ENCODE measurements around the gene CCDC190.

The CCDC190 gene

DNA sequence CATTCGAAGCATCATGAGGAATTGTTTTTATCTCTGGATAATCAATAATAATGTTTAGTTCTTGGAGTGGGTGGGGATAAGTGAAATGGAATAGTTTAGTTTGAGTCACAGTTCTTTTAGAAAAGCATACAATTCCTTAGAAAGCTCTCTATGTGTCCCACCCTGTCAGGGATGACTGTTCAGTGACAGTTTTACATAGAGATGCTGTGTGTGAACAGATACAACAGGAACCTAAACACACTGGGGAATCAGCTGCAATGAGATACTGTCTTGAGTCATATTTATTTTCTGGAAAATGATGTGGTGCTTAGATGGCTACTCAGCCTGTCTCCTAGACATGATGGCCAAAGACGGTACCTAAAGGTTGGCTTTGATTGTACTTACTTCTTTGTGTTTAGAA is 25.7 kb upstream of the CCDC190 start:
- no peaks in the 10 kb centered on the region for H3K27me3 ChIP-seq (ENCODE audit: low read length)
- H3K4me3 ChIP-seq (ENCODE audit: insufficient read depth, low read length, poor library complexity, severe bottlenecking): no peak overlapping the region
- H3K79me2 ChIP-seq (ENCODE audit: insufficient read depth, low read length): no peaks in the 10 kb centered on the region
- no peak overlapping the region for H3K4me2 ChIP-seq (ENCODE audit: low read depth, low read length, poor library complexity, severe bottlenecking)
- no peak overlapping the region for H2AFZ ChIP-seq (ENCODE audit: low read depth, low read length, severe bottlenecking)
- H3K9me2 ChIP-seq (replicated peaks; ENCODE audit: insufficient read depth, low read length): no peaks in the 10 kb centered on the region
- H3K36me3 ChIP-seq (ENCODE audit: low read length): no peaks in the 10 kb centered on the region
- no peak overlapping the region for H3K9ac ChIP-seq (ENCODE audit: low read length)
- TF ChIP-seq EZH2phosphoT487 (conservative IDR thresholded peaks at IDR 0.05; ENCODE audit: low read length): no peak
- TF ChIP-seq, protein P1, sequence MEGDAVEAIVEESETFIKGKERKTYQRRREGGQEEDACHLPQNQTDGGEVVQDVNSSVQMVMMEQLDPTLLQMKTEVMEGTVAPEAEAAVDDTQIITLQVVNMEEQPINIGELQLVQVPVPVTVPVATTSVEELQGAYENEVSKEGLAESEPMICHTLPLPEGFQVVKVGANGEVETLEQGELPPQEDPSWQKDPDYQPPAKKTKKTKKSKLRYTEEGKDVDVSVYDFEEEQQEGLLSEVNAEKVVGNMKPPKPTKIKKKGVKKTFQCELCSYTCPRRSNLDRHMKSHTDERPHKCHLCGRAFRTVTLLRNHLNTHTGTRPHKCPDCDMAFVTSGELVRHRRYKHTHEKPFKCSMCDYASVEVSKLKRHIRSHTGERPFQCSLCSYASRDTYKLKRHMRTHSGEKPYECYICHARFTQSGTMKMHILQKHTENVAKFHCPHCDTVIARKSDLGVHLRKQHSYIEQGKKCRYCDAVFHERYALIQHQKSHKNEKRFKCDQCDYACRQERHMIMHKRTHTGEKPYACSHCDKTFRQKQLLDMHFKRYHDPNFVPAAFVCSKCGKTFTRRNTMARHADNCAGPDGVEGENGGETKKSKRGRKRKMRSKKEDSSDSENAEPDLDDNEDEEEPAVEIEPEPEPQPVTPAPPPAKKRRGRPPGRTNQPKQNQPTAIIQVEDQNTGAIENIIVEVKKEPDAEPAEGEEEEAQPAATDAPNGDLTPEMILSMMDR (IDR thresholded peaks at IDR 0.05; ENCODE audit: insufficient read depth, low read length, poor library complexity, severe bottlenecking): no peak
- no peaks in the 10 kb centered on the region for H3K9me3 ChIP-seq (ENCODE audit: insufficient read depth, low read length)
- no peak overlapping the region for H3K27ac ChIP-seq (ENCODE audit: low read depth, low read length)
- no peaks in the 10 kb centered on the region for H3F3A ChIP-seq (ENCODE audit: insufficient read depth)
- no peaks in the 10 kb centered on the region for H4K20me1 ChIP-seq (ENCODE audit: low read depth, low read length)

DNA sequence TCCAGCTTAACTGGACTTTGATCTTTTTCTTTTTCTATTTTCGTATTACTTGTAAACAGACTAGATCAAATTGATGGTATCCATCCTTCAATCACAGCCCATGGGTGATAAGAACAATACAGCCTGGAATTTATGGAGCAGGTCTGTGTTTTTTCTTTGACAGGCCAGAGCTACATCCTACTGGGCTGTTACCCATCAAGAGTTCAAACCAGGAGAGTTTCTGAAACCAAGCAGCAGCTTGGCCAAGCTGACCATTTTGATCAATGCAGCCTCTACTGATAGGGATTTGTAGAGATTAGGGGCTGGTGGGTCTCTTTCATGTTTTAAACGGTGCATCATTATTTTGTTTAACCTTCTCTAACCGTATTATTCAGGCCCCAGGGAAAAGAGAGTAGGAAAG is 24.3 kb upstream of the CCDC190 start:
- no peaks in the 10 kb centered on the region for H4K20me1 ChIP-seq (ENCODE audit: low read depth, low read length)
- TF ChIP-seq EZH2phosphoT487 (conservative IDR thresholded peaks at IDR 0.05; ENCODE audit: low read length): no peak
- TF ChIP-seq, protein P1 (IDR thresholded peaks at IDR 0.05; ENCODE audit: insufficient read depth, low read length, poor library complexity, severe bottlenecking): no peak
- no peak overlapping the region for H3K4me3 ChIP-seq (ENCODE audit: insufficient read depth, low read length, poor library complexity, severe bottlenecking)
- H3K36me3 ChIP-seq (ENCODE audit: low read length): no peaks in the 10 kb centered on the region
- no peak overlapping the region for H3K9ac ChIP-seq (ENCODE audit: low read length)
- no peak overlapping the region for H2AFZ ChIP-seq (ENCODE audit: low read depth, low read length, severe bottlenecking)
- no peaks in the 10 kb centered on the region for H3F3A ChIP-seq (ENCODE audit: insufficient read depth)
- no peaks in the 10 kb centered on the region for H3K9me3 ChIP-seq (ENCODE audit: insufficient read depth, low read length)
- H3K4me2 ChIP-seq (ENCODE audit: low read depth, low read length, poor library complexity, severe bottlenecking): no peak overlapping the region
- no peaks in the 10 kb centered on the region for H3K27me3 ChIP-seq (ENCODE audit: low read length)
- H3K79me2 ChIP-seq (ENCODE audit: insufficient read depth, low read length): no peaks in the 10 kb centered on the region
- H3K27ac ChIP-seq (ENCODE audit: low read depth, low read length): no peak overlapping the region
- no peaks in the 10 kb centered on the region for H3K9me2 ChIP-seq (replicated peaks; ENCODE audit: insufficient read depth, low read length)

DNA sequence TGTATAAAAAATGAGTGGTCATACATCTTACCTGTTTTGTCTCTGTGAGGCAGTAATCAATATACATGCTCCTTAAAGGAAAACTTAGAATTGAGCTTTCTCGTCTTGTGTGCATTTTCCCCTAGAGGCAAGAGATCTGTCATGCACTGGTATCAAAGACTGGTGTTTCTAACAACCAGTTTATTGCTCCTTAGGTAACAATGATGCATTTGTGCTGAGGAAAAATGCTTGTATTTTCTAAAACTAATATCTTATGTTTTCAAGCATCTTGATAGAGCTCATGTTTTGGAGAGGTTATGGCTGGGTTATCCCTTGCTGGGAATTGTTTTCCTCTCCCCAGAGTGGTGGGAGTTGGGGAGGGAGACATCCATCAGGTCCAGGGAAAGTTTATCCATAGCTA is 23.9 kb upstream of the CCDC190 start:
- Histone ChIP-seq H2AFZ (ENCODE audit: low read depth, low read length, severe bottlenecking) (no peak overlapping the region), H3K9me2 (replicated peaks; ENCODE audit: insufficient read depth, low read length) (no peaks in the 10 kb centered on the region), H3K9ac (ENCODE audit: low read length) (no peak overlapping the region), H3K36me3 (ENCODE audit: low read length) (no peaks in the 10 kb centered on the region), H3K27me3 (ENCODE audit: low read length) (no peaks in the 10 kb centered on the region), H3K4me3 (ENCODE audit: insufficient read depth, low read length, poor library complexity, severe bottlenecking) (no peak overlapping the region), H3K4me2 (ENCODE audit: low read depth, low read length, poor library complexity, severe bottlenecking) (no peak overlapping the region), H3F3A (ENCODE audit: insufficient read depth) (no peaks in the 10 kb centered on the region), H3K27ac (ENCODE audit: low read depth, low read length) (no peak overlapping the region), H4K20me1 (ENCODE audit: low read depth, low read length) (no peaks in the 10 kb centered on the region), H3K79me2 (ENCODE audit: insufficient read depth, low read length) (no peaks in the 10 kb centered on the region), H3K9me3 (ENCODE audit: insufficient read depth, low read length) (no peaks in the 10 kb centered on the region)
- TF ChIP-seq, protein P1 (IDR thresholded peaks at IDR 0.05; ENCODE audit: insufficient read depth, low read length, poor library complexity, severe bottlenecking): no peak
- no peak for TF ChIP-seq EZH2phosphoT487 (conservative IDR thresholded peaks at IDR 0.05; ENCODE audit: low read length)

Data from SU-DHL-6 (cell line).